ENCODE data around the gene GSG1L.
"Not testable (repeated sequence)": the region's sequence is repeated elsewhere in the genome, so short reads cannot be mapped to it uniquely, and the experiment has no call there.

GSG1L gene

DNA sequence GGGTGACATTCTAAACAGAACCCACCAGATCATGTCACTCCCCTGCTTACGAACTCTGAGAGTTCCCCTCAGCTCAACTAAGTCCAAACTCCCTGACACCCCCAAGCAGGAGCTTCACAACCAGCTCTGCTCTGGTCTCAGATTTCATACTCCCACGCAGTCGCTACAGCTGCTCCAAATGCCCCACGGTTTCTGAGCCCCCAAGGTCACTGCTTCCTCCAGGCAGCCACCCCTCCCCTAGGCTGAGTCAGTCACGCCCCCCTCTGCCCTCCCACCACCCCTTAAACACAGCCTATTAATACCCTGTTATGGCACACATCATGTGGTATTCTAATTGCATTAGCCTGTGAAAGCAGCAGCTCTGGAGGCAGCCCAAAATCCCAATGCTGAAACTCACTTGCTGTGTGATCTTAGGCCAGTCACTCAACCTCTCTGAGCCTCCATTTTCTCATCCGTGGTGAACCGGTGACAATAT is 51.5 kb downstream of the GSG1L start:
- DNase-seq, result no peak

DNA sequence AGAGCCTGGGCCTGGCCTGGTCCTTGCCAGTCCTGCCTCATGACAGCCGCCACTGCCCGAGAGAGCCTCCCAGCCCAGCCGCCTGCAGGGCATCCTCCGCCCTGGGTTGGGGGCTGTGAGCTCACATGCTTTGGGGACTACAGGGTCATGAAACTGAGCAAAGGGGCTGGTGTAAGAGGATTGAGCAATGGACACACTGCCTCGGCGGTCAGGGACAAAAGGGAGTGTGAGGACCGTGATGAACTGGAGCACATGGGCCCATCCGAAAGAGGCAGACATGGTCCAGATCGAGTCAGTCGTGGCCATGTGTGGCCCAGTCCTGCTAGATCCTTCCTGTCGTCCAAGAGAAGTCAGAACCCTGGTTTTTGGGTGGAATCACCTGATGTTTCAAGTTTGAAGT is 52.3 kb downstream of the GSG1L start:
- no peak for DNase-seq

DNA sequence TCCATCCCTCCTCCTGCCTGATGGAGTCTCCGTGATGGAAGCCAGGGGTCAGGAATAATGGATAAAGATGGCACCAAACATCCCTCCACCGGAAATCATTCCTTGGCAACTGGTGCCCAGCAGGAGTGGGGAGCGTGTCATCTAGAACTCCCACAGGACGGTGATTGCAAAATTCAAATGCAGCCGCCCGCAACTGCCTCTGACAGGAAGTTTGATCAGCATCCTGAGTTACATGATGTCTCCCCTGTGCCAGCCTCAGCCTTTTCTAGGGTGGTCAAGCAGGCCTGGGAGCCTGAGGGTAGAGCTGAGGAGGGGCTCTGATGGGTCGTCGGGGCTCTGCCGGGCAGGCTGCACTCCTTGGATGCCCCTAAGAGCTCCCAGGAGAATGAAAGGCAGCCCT is 52.8 kb downstream of the GSG1L start:
- DNase-seq, result no peak

DNA sequence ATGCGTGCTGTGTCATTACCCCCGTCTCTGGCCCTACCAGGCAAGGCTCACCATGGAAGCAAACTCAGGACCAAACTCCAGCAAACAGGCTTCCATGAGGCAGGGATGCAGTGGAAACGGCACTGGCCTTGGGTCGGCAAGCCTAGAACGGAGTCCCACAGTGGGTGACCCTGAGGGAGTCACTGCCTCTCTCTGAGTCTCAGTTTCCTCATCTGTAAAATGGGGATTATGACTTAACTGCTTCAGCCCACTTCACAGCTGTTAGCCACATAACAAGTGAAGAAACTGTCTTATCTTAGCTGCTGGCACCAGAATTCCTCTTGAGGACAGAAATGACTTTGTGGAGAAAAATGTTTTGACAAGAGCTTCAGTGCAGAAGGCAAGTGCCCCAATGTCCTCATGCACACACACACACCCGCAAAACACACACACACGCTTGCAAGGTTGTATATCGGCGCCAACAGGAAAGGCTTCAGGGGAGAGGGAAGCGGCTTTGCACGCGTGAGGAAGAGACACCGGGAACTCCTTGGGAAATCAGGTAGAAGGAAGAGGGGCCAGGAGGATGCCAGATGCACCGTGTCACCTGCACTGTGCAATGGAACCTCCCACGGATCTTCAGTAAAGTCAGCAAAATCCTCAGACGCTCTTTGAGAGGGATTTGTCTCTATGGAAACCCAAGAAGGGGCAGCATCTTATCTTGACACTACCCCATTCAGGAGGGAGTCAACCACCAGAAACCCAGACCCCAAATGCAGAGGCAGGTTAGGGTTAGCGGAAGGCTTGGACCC is 53.7 kb downstream of the GSG1L start:
- no peak for DNase-seq

DNA sequence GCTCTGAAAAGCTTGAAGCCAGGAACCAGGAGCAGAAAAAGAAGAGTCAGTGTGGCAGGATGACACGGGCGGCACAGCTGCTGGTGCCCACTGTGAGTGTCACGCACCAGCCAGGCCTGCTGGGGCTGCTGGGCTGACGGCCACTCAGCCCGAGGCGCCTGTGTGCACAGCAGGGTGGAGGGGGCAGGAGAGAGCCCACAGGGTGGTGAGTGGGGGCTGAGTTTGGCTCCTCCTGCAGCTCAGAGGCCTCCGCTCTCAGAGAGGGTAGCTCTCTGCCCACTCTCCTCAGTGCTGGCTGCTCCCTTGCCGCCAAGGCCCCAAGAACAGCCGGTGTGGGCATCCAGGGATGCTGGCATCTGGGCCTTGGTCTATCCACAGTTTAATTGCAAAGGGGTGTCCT is 59.6 kb downstream of the GSG1L start:
- no peak for DNase-seq

DNA sequence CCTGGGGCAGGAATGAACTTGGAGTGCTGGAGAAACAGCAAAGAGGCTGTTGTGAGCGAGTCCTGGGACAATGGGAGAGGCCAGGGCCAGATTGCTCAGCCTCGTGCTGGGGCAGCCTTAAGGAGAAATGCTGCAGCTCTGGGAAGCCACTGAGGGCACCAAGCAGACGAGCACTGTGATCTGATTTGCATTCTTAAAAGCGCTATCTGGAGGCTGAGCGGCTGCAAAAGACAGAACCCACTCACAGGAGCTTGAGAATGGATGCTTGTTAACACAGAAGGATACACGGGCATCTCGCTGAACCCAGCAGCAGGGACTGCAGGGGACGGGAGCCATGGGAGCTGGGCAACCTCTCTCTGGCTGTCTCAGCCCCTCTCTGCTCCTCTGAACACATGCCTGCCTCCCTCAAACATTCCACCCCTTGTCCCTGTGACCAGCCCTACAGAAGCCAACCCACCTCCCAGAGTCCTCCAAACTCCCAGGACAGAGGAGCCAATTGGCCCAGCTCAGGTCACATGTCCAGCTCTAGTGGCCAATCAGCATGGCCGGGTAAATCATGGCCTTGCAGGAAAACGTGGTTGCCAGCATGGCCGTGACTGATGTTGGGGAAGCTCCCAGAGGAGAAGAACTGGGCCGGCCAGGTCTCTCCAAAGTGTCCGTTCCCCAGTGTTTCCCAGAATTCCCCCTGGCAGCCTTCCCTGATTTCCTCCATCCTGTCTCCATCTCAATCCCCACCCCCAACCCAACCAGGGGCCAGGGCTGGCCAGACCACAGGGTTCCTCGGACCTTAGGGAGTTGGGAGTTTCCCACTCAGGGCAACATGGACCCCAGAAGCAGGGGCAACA is 60.3 kb downstream of the GSG1L start:
- no peak for DNase-seq

DNA sequence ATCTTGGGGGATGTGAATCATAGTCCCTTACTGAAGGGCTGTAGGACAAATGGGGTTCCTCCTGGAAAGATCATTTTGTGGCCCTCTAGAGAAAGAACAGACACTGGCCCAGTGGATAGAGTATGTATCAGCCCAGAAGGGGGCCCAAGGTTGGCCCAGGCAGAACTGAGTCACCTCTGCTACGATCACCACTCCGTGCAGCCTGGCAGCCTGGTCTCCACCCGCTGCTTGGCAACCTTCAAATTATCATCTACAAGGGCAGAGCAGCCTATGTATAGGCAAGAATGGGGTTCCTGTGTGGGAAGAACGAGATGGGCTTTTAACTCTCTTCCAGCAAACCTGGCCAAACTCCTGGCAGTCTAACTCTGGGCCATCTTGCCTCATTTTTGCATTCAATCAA is 61.9 kb downstream of the GSG1L start:
- DNase-seq, result no peak

DNA sequence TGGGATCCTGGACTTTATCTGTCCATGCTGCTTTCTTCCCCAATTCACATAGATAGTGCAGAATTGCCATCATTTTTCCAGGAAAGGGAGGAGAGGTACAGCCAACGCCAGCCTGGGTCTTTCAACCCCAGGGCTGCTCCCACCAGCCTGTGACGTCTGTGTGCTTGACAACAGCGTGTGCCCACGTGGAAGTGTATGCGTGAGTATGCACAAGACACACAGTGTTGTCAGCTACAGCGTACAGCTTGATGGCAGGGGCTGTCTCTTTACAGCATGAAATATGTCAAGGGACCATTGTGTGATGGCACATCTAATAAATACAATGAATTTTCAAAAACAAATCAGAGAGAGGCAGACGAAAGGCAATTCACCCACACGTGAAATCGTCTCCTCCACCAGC is 62.3 kb downstream of the GSG1L start:
- no peak for DNase-seq

DNA sequence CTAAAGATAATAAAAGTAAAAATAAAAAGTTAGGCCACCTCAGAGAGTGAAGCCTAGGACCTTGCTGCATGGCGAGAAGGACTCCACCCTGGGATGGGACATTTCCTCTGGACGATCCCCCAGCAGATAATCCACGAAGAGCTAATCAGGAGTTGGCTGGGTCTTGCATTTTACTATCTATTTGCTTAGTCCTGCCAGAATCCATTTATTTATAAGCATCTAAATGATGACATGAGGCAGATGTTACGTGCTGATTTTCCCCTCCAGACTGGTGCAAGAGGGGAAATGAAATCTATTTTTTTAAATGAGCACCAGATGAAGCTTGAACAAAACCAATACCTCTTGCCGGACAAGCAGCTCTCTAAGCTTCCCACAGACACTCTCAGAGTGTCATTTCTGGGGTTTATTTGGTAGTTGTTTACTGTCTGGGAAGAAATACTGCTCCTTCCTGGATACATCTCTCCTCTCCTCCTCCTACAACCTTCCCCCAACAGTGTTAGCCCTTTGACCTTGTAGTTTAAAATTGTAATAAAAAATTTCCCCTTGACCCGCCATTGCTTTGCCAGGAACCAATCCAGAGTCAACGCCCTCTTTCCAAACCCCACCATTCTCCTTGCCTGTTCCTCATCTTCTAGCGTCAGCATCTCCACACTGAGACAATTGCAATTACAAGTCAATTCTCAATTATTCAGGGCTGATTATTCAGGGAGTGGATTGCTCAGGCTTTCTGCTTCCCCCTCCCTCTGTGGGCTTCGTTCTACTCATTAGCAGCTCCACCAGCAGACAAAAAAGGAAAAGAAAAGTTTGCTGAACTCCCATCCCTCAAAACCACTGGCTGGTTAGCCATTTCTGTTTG is 63.0 kb downstream of the GSG1L start:
- DNase-seq, result no peak

DNA sequence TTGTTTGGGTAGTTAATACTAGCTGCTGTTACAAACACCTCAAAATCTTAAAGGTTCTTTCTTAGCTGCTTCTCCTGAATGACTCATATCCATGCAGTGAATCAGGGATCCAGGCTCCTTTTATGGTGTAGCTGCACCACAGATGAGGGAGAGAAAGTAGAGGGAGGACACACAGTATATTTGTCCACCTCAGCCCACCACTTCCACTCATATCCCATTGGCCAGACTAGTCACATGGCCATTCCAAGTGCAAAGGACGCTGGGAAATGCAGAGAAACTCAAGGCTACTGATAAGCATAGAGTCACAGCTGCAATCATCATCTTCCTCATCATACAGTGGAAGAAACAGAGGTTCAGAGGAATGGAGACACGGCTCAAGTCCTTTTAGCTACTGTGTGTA is 63.8 kb downstream of the GSG1L start:
- no peak for DNase-seq

DNA sequence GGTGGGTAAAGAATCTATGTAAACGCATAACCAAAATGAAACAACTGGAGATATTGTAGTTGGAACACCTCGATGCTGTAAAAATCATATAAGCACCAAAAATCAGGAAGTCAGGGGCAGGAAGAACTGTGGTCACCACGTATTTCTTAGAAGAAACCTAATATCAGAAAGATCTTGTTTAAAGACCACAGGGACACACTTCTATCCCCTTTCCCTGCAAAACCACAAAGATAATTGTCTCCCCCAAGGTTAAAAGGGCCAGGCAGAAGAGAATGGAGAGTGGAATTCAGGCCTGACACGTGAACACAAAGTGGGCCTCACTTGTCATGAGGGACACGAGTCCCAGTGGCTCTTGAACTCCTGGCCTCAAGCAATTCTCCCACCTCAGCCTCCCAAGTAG is 68.1 kb downstream of the GSG1L start:
- DNase-seq, result no peak

DNA sequence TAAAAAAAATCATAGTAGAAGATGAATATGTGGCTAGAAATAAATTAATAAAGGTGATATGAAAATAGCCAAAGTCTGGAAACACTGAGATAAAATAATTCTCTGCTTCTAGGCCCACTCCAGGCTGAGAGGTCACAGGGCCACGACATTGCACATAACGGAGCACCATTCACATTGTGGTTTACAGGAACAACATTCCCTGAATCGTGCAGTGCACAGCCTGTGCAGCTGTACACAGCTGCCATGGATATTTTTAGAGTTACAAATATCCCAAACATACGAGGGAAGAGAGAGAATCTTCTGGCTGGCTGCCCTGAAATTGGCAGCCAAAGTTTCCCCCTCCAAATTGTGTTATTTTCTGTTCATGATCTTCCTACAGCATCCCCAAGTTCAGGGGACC is 68.8 kb downstream of the GSG1L start:
- DNase-seq, result no peak

DNA sequence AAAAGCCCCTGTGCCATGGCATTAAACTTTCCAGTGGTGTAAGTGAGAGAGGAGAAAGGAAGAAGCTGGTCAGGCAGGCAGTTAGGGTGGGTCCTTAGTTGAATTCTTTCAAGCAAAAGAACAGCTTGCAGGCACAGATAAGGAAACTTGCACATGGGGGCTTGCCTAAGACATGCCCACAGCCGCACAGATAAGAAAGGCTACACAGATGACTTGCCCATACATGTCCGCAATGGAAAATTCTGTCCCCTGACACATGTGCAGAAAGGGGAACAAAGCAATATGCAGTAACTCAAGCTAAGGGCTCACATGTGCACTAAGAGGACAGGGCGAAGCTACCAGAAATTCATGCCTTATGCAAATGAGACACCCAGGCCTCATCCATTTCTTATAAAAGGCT is 69.9 kb downstream of the GSG1L start:
- DNase-seq, result no peak

DNA sequence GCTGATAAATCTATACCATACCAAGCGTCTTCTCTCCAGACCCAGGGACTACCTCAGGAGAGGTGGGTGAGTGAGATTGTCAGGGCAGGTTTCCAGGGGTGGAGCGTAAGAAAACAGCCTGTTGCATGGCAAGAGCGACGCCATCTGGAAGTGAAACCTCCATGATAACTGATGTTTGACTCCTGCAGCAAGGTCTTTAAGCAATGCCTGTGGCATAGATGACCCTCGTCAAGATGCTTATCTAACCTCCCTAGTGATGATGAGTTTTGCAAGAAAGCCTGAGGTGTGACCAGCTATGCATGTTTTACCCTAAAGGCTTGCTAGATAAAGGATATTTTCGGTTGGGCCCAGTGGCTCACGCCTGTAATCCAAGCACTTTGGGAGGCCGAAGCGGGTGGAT is 71.6 kb downstream of the GSG1L start:
- no peak for DNase-seq

DNA sequence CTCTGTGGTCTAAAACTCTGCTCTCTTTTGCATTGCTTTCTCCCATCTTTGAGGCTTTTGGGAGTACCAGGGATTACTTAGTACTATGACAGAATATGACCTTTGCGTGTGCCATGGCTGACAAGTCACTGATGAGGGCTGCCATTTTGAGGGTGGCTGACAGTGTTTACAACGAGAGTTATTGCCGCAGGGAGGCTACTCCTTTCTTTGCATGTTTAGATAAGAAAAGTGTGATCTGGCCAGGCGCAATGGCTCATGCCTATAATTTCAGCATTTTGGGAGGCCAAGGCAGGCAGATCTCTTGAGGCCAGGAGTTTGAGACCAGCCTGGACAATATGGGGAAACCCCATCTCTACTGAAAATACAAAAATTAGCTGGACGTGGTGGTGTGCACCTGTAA is 77.5 kb downstream of the GSG1L start:
- DNase-seq, result no peak

DNA sequence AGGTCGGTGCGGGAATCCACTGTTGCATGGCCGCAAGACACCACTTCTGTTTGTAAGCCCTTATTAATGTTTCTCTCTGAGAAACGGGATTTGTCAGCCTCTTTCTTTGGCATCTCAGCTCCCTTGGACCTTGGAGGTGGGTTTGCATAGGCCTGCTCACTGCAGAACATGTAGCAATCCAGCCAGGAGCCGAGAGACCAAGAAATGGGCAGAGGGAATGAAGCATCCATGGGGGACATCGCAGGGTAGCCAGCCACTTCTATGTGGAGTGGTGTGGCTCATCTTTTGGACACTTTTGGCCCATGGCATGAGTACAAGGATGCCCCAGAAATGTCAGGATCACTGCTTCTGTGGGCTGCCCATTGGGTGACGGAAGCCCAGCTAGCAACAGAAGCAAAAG is 79.4 kb downstream of the GSG1L start:
- DNase-seq, result no peak

DNA sequence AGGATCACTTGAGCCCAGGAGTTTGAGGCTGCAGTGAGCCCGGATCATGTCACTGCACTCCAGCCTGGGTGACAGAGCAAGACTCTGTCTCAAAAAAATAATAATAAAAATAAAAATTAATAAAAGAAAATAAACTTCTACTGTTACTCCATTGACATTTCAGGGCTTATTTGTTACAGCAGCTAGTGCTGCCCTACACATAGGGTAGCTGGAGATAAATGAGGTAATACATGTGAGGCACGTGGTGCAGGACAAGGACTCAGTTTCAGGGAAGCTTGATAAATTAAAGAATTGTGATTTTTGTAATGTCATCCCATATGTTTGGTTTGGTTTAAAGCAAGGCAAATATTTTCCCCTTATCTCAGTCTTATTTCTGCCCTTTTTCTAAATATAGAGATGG is 80.3 kb downstream of the GSG1L start:
- DNase-seq, result no peak

DNA sequence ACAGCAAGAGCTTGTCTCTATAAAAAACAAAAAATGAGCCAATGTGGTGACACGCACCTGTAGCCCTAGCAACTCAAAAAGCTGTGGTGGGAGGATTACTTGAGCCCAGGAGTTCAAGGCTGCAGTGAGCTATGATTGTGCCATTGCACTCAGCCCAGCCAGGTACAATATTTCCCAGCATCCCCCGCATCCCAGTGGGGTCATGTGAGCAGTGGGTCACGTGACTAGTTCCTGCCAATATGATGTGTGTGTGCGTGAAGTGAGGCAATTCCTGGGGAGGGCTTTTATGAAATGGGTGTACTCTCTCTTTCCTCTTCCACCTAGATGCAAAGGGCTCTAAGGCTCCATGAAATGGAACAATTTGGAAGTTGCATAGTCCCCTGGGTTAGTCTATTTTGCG is 81.3 kb downstream of the GSG1L start:
- DNase-seq, result no peak

DNA sequence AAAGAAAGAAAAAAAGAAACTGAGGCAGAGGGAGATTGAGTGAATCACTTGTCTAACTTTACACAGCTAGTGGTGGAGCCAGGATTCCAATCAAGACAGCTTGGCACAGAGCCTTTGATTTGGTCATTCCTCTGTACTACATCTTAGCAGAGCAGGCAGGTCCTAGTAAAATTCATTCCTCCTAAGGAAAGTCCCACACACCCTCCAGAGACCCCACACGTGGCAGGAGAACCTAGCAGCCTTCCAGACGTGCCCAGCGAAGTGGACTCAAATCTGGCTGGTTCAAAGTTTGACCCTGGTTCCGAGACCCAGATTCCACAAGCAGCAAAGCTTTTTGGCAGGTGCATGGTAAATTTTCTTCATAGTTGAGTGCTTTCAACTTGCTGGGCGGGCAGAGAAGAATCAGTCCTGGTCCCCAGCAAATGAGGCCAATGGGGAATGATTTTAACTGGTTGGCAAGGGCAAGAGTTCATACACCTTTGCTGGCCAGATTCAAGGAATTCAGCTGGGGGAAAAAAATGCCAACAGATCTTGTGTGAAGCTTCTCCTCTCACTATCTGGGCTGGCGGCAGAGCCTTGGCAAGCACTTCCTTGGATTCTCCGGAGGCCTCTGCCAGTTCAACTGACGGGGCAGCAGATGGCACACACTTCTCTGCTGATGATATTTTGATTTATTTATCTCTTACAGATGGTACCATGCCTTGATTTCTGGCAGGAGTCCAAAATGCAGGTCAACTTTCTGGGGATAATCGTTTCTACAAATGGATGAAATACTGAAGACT is 82.4 kb downstream of the GSG1L start:
- DNase-seq, result no peak

DNA sequence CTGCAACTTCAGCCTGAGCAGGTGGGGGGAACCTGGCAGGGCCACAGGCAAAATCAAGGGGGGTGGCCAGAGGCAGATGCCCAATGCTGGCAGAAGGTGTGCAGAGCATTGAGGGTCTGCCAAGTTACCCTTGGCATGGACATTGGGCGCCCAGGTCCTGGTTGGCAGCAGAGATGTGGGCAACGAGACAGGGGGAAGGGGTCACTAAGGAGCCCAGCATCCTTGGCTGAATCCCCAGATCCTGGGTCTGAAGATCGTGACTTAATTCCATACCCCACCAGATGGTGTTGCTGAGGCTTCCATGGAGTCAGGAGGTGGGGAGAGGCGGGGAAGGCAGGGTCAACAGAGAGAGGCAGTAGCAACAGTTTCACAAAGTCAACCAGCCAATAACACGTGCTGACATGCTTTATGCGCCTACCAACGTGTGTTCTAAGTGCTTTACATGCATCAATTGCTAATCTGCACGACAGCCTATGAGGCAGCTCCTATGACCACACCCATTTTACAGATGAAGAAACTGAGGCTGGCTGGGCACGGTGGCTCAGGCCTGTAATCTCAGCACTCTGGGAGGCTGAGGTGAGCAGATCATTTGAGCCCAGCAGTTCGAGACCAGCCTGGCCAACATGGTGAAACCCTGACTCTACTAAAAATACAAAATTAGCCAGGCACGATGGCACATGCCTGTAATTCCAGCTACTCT is 83.3 kb downstream of the GSG1L start:
- no peak for DNase-seq

DNA sequence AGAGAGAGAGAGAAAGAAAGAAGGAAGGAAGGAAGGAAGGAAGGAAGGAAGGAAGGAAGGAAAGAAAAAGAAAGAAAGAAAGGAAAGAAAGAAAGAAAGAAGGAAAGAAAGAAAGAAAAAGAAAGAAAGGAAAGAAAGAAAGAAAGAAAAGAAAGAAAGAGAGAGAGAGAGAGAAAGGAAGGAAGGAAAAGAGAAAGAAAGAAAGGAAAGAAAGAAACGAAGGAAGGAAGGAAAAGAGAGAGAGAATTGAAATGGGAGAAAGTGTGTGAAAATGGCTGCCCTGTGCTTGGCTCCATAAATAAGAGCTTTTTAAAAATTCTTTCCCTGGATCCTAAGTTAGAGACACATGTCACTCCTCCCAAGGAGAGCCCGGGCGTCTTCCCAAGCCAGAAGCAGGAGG is 83.8 kb downstream of the GSG1L start:
- not testable (repeated sequence) for DNase-seq

DNA sequence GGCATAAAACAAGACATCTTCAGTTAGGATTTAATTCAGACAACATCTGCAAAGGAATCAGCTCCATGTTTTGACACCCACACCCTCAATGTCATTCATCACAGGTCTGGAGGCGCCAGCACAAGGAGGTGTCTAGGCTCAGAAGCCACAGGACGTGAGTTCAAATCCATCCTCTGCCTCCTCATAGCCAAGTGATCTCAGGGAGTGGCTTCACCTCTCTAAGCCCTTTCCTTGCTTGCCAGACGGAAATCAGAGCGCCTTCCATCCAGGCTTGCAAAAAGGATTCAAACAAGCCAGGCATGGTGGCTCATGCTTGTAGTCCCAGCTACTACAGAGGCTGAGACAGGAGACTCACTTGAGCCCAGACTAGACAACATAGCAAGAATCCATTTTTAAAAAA is 84.6 kb downstream of the GSG1L start:
- DNase-seq, result no peak

All from T1000 (cell line).